NCI-H146 (cell line): ENCODE measurements around the gene VGLL1.

ENCODE experiments used
- DNase-seq: peaks from one replicate; lab custom pipeline; 2025; lab: John Stamatoyannopoulos, UW

Gene VGLL1

DNA sequence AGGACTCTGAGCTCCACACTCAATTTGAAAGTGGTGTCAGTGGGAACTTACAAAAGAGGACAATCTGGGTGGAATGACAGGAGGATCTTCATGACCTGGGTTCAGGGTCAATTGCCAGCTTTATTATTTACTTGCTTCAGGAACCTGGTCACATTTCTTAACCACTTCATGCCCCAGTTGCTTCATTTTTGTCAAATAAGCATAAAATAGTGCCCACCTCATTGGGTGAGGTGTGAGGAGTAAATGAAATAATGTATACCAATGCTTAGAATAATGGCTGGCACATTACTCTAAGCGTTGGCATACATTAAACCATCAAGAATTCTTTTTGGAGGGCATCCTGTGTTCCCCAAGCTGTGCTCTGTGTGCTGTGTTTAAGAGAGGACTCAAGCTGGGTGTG is 19.4 kb downstream of the VGLL1 start:
- DNase-seq = no peak

DNA sequence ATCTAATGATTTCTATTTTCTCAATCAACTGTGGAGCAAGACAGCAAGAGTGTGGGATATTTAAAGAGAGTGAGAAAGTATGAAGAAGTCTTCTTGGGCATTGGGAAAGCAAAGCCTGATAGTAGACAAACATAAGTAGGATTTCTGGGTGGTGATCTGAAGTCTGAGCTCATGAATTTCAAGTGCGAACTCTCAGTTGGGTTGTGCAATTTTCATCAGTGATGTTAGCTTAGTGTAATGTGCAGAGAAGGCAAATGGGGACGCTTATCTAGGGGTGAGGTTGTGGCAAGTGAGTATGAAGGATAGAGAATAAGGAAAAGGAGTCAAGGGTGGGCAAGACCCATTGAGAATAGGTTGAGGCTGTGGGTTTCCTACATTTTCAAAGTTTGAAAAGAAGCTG is 23.7 kb downstream of the VGLL1 start:
- no peak for DNase-seq

DNA sequence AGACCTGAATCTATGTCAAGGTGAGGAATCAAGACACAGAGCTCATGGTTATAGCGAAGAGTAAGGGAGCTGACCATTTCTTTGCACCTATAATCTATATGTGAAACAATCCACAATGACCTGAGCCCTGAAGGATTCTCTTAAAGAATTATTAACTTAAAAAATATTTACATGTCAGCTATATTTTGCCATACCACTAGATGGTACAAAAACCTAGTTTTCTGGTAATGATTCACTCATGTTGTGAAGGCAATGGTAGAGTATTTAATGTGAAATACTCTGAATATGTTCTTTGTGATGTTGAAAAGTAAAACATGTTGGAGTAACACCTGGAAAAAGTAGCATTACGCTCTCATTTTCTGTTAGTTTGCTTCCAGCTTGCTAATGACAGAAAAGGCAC is 40.0 kb downstream of the VGLL1 start:
- DNase-seq = no peak

DNA sequence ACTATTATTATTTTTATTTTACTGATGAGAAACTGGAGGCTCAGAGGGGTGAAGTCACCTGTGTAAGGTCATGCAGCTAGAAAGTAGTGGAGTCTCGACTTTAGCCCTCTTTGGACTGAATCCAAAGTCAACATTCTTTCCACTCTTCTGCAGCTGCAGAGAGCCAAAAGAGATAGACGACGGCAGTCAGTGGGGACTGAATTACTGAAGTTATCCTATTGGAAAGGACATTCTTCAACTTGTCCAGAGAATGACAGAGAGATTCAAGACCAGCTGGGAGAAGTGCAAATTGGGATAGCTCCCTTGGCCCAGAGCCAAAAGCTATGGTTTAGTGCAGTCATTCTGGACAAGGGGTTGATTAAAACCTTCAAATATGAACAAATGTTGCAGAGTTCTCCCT is 42.5 kb downstream of the VGLL1 start:
- DNase-seq = no peak

DNA sequence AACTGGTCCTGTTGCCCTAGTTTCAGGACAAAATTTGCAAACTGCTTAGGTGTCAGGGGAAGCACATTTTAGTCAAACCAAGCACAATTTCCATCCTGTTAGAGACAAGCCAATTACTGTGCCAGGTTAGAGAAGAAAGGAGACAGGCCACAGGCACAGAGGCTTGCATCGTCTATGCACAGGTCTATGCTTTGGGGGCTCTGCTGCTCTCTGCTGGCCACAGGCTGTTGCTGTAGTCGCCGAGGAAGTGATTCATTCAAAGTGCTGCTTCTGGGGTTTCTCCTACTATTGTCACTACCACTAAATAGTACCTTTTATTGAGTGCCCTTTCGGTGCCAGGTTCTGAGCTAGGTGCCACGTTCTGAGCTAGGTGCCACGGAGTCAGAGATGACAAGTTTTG is 45.5 kb downstream of the VGLL1 start:
- DNase-seq = peak; percentile 26

DNA sequence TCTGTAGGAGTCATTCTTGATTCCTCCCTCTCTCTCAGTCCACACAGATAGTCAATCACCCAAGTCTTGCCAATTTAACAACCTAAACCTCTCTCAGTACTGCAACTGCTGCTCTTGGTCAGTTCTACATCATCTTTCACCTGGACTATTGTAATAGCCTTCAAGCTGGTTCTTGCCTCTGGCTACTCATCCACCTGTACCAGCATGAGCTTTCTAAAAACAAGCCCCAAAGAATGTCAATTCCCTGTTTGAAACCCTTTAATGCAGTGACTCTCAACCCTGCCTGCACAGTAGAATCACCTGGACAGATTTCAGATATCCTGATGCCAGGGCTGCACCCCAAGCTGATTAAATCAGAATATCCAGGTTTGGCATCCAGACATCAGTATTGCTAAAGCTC is 48.3 kb downstream of the VGLL1 start:
- no peak for DNase-seq

DNA sequence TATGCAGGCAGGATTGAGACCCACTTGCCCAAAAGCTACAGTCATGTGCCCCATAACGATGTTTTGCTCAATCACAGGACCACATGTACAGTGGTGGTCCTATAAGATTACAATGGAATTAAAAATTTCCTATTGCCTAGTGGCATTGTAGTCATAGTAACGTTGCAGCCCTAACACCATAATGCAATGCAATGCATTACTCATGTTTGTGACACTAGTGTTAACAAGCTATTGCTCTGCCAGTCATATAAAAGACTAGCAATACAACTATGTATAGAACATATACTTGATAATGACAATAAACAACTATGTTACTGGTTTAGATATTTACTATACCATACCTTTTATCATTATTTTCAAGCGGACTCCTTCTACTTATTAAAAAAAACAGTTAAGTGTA is 50.6 kb downstream of the VGLL1 start:
- DNase-seq = no peak

DNA sequence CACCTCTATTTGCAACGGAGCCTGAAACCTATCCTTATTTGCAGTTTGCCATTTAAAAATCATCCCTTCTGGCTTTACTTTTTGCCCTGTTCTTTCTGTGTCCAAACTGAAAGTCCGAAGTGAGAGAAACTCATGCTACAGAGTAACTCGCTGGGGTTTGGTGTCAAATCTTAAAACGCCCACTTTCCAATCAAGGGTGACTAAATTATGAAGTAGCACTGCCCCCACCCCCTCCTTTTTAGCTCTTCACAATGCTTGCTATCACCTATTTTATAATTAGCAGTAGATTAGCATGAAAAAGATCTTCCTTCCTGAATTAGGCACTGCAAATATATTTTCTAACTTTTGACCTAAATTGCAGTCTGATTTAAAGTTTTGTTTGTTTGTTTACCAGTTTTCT is 52.5 kb downstream of the VGLL1 start:
- DNase-seq = no peak

DNA sequence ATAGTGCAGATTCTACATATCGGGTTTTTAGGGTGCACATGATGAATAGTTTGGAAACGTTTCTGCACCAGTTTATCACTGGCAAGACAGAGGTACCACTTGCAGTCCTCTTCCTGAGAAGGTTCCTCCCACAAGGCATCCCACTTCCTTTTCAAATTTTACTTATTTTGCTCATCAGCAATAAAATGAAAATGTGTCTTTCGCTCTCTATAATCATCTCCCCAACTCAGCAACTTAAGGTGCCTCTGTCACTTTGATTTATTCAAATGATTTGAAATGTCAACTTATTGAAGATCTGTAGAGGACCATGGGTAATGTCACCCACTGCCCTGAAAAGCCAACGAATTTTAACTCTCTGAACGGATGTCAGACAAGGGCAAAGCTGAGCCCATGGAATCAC is 53.2 kb downstream of the VGLL1 start:
- no peak for DNase-seq

DNA sequence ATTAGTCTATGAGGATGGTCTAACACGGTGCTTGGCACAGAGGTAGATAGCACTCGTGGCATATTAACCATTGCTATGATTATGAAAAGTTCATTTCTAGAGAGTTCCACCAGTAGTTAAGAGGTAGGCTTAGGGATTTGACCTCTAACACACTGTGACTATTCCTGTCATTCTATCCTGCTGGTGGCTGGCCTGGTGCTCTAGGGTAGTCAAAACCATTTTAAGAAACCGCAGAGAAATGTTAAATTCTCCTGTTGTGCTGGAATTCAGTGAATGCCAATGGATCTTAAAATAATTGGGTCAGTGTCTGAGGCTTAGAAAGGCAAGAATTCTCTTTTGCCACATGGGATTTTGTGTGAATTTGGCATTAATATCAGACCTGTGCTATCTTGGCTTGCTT is 53.9 kb downstream of the VGLL1 start:
- no peak for DNase-seq

DNA sequence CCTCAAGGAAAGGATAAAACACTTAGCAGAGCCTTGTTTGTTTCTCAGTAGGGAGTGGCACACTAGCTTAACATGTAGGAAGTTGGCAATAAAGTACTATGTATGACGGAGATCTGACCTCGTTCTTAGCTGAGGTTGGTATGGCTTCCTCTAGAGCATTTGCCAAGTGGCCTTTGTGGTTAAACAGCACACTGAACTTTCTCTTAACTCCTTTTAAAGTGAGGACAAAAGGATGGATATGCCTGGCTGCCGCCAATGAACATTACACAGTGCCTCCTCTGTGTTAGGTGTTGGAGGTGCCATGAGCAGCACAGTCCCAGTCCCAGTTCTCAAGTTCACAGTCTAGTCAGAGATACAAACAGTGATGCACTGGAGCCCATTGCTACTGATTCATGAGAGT is 54.4 kb downstream of the VGLL1 start:
- no peak for DNase-seq

DNA sequence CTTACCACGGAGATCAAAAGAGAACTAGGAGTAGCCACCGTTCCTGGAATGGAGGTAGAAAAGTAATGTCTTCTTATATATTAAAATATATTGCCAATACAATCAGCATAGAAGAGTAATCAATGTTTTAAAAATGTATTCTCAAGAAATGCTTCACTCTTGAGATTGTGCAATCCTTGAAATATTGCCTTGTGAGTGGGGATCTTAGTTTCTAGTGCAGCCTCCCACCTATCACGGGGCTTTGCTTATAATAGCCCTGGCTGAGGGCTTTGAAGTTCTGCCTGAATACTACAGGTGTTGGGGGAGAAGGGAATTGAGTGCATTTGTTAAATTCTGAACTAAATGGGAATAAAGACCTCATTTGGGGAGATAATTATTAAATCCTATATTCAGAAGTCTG is 55.5 kb downstream of the VGLL1 start:
- no peak for DNase-seq

DNA sequence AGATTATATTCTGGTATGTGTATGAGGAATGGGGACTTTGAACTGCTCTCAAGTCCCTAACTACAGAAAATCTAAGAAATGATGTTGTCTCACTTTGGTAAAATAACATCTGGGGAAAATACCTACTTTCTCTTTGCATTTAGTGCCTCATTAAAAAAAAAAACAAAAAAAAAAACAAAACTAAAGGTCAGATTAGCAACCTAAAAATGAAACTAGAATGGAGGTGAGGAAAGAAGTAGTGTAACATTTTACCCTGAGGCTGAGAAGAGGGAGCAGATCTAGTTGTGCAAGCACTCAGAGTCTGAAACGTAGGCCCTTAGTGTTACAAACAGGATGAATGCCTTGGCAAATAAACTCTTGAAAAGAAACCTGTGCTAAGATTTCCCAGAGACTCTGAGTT is 56.0 kb downstream of the VGLL1 start:
- no peak for DNase-seq

DNA sequence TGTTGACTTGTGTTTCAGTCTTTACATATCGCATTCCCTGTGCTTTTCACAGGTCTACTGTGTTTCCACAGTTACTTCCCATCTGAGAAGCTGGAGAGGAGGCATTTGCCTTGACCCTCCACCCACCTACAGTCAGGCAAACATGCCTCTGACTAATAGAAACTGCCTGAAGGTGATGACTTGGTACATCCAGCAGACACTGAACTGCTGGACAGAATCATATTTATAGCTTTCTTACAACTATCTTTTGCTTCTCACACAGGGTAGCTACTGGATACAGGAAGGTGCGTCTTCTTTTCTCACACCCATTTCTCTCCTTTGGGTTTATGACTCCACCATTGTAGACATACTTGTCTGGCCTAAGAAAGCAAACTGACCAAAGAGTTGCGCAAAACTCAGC is 58.0 kb downstream of the VGLL1 start:
- no peak for DNase-seq

DNA sequence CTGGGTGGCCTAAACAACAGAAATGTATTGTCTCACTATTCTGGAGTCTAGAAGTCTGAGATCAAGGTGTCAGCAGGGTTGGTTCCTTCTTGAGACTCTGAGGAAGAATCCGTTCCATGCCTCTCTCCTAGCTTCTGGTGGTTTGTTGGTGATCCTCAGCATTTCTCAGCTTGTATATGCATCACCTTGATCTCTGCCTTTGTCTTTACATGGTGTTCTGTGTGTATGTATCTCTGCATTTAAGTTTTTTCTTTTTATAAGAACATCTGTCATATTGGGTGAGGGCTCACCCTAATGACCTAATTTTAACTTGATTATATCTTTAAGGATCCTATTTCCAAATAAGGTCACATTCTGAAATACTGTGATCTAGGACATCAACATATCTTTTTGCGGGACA is 65.3 kb downstream of the VGLL1 start:
- no peak for DNase-seq

DNA sequence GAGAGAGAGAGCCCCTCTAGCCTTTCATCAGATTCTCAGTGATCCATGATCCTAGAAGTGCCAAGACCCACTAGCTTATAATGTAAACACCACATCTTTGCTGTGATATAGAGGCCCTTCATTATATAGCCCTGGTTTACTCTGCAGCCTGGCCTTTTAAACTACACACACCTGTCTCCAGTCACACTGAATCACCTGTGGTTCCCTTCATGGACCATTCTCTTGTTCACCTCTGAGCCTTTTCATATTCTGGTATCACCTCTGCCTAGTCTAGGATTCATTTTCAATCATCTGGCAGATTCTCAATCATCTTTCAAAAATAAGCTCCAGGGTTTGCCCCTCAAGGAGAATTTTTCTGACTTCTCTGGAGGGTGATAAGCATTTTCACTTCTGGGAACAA is 65.9 kb downstream of the VGLL1 start:
- no peak for DNase-seq

DNA sequence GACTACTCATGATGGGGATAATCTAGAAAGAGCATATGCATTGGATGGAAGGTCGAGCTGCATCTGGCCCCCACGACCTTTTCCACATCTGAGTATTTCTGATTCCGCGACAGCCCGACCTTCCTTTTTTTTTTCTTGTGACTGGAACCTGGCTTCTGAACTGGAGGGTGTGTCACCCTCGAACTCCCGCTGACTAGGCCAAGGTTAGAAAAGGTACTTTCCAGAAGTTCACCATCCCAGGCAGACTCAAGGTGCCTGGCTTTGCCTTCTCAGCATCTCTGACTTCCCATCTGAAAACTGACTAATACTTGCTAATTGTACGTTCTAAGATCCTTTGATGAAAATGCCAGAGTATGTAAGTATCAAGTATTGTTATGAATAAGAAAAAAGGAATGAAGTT is 66.6 kb downstream of the VGLL1 start:
- no peak for DNase-seq

DNA sequence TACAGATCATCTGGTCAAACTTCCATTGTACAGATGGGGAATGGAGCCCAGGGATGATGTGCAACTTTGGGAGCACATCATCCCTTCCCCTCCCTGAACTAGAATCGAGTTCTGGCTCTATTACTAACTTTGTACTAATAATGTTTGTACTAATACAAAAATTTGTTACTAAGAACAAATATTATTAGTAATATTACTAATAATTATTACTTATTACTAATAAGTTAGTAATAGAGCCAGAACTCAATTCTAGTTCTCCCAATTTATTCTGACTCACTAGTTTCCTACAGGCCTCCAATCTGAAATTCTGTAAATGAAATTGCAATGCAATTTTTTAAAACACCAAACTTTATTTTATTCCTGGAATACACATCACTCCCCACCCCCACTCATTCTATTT is 68.0 kb downstream of the VGLL1 start:
- no peak for DNase-seq
